GM13977 (cell line): ENCODE data around the gene C1R.

ENCODE experiments used
- DNase-seq: peaks from one replicate; pipeline ENCODE4 v3.0.0; 2012; ENCODE audit warnings: low spot score
- in situ Hi-C: fragments of 300-500 bp; cut with MboI; formaldehyde crosslinking; loops from one replicate; pipeline ENCODE4 v1.12.0; 2022; ENCODE audit warnings: low sequenced_read_pairs, low pct_unique_long_range_greater_than_20kb, mixed read lengths, inconsistent platforms; ENCODE audit not compliant: unreplicated experiment
- TF ChIP-seq, protein P1 (sequence below): IDR thresholded peaks from 2 replicates; pipeline ENCODE4 v1.5.1; 2012; ENCODE audit warnings: mild to moderate bottlenecking, control low read depth; ENCODE audit not compliant: insufficient read depth; ENCODE audit errors: extremely low read depth, missing control alignments

Gene C1R

DNA sequence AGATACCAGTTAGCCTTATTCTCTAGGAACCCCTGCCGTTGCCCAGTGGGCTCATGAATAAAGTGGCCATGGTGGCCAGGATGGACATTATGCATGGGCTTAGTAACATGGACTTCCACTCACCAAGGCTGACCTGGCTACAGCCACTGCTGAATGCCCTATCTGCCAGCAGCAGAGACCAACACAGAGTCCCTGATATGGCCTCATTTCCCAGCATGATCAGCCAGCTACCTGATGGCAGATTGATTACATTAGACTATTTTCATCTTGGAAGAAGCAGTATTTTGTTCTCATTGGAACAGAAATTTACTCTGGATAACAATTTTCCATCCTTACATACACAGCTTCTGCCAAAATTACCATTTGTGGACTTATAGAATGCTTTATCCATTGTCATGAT lies 57.8 kb downstream of the C1R start:
- no peak for DNase-seq
- TF ChIP-seq, protein P1, sequence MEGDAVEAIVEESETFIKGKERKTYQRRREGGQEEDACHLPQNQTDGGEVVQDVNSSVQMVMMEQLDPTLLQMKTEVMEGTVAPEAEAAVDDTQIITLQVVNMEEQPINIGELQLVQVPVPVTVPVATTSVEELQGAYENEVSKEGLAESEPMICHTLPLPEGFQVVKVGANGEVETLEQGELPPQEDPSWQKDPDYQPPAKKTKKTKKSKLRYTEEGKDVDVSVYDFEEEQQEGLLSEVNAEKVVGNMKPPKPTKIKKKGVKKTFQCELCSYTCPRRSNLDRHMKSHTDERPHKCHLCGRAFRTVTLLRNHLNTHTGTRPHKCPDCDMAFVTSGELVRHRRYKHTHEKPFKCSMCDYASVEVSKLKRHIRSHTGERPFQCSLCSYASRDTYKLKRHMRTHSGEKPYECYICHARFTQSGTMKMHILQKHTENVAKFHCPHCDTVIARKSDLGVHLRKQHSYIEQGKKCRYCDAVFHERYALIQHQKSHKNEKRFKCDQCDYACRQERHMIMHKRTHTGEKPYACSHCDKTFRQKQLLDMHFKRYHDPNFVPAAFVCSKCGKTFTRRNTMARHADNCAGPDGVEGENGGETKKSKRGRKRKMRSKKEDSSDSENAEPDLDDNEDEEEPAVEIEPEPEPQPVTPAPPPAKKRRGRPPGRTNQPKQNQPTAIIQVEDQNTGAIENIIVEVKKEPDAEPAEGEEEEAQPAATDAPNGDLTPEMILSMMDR: no peak
- in situ Hi-C loops: no loop called here

DNA sequence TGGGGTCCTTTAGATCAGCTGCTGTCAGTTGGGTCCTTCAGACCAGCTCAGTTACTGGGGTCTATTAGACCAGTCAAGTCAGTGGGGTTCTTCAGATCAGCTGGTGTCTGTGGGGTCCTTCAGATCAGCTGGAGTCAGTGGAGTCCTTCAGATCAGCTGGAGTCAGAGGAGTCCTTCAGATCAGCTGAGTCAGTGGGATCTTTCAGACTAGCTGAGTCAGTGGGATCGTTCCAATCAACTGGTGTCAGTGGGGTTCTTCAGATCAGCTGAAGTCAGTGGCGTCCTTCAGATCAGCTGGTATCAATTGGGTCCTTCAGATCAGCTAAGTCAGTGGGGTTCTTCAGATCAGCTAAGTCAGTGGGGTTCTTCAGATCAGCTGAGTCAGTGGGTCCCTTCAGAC lies 59.3 kb downstream of the C1R start:
- DNase-seq: no peak
- TF ChIP-seq, protein P1: no peak
- in situ Hi-C loops: no loop called here

- in situ Hi-C loops: no loop called here
- TF ChIP-seq, protein P1: no peak
- DNase-seq: no peak
Observed at GRCh38 chr12:7031306-7031705, 60.9 kb downstream of the C1R start.
